Fibroblast of upper back skin (primary cell): ENCODE measurements around the gene UGT1A9.
"Not testable (repeated sequence)": the region's sequence is repeated elsewhere in the genome, so short reads cannot be mapped to it uniquely, and the experiment has no call there.

Experiments used
- DNase-seq: peaks from one replicate; pipeline ENCODE4 v3.0.0-alpha.2; 2013

Gene UGT1A9

DNA sequence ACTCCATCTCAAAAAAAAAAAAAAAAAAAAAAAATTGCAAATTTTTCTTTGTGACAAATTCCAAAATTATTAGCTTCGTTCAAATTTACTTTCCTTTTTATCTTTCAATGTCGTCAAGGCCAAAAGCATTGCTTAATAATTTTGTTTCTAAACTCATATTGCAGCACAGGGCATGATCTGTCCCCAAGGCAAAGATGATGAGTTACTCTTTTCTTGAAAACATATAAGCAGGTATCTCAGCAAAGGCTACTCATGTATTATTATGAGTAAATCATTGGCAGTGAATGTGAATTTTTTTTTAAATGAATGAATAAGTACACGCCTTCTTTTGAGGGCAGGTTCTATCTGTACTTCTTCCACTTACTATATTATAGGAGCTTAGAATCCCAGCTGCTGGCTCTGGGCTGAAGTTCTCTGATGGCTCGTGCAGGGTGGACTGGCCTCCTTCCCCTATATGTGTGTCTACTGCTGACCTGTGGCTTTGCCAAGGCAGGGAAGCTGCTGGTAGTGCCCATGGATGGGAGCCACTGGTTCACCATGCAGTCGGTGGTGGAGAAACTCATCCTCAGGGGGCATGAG lies 9.9 kb downstream of the UGT1A9 start, which contains the start of gene UGT1A7:
UGT1A7 (plus strand) TSS at position 381 of the 579 bp plus-strand sequence; CDS start at position 418, 37 bp downstream.
- DNase-seq, result no peak

DNA sequence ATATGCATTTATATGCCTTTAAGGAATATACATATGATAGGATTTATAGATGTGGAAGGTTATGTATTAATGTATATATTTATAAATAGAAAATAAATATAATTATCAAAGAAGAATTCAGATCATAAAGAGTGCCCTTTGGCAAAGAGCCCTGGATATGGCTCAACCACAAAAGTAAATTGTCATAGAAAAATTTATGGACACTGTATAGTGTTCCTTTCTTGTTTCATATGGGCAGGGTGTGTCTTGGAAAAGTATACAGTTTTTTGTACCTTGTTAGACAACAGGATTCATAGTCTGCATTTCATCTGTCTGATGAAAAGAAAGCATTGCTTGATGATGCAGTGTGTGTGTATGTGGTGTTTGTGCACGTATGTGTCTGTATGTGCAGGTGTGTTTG lies 12.9 kb downstream of the UGT1A9 start:
- DNase-seq, result no peak

DNA sequence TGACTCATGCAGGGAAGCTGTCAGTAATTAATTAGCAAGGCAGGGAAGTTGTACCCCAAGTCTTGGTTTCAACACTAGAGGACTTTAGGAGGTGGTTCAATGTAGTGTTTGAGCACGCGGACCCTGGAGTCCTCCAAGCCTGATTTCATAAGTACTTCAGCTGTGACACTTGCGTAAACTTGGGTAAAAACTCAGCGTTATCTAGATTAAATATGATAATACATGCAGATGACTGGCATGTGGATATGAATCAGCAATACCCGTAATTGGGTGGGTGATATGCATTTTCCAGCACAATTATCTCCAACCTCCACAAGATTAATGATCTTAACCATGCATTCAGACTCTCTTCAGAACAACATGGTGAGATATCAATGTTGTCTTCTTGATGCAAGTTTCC lies 15.2 kb downstream of the UGT1A9 start:
- DNase-seq, result no peak

DNA sequence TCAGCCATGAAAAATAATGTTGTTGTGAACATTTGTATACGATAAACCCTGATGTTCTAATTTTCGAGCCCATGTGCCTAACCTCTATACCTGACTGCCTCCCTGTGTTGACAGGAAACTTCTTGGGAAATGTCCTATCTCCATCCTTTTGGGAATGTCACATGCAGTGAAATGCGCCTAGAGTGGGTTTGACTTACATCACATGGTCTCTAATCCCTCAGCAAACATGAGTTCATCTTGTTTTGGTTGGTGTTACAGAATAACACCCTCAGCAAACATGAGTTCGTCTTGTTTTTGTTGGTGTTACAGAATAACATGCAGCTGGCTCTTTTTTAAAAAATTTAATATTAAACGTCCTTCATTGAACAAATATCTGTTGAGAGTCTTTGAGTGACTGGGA lies 16.6 kb downstream of the UGT1A9 start:
- no peak for DNase-seq

DNA sequence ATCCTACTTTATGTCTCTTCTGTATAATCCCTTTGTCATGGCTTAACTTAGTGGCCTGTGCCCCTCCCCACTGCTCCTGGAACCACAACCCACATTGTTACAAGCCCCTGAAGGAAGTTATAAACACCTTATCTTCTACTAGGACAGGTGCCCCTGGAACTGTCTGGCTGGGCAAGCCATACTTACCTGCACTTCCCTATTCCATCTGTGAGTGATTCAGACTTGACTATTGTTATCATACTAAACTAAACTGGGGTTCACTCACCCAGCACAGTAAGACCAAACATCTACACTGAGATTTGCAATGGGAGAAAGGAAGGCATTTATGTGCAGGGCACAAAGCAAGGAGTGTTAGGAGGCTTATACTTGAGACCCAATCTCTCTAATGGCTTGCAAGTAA lies 17.3 kb downstream of the UGT1A9 start:
- no peak for DNase-seq

DNA sequence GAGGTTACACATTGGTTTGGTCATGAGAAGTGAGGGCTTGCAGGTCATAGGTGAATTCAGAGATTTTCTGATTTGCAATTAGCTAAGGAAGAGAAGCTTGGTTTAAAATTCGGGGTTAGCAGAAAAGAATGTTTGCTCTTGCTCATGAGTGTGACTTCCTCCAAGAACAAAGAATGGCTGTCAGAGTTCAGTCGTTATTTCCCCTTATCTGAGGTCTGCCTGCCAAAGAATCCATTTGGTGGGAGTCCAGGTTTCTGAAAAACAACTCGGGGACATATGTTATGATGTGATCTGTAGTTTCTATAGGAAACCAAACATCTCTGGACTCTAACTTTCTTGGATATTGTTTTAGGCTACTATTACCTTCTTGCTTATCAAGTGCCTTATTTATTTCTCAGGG lies 17.8 kb downstream of the UGT1A9 start:
- no peak for DNase-seq

DNA sequence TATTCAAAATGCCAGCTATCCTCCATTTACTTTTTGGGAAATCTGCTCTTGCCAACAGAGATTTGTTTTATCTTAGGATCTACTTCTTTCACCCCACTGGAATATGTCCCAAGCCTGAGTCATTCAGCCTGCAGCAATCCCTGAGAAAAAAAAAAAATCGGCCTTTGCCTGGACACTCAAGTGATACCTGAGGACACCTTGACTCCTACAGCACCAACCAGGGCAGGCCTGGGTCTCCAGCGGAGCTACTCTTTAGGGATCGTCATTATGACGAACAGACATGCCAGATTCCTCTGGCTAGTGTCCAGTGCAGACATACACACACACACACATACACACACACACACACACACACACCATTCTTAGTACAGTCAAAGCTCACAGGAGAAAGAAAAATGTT lies 18.7 kb downstream of the UGT1A9 start:
- DNase-seq, result no peak

DNA sequence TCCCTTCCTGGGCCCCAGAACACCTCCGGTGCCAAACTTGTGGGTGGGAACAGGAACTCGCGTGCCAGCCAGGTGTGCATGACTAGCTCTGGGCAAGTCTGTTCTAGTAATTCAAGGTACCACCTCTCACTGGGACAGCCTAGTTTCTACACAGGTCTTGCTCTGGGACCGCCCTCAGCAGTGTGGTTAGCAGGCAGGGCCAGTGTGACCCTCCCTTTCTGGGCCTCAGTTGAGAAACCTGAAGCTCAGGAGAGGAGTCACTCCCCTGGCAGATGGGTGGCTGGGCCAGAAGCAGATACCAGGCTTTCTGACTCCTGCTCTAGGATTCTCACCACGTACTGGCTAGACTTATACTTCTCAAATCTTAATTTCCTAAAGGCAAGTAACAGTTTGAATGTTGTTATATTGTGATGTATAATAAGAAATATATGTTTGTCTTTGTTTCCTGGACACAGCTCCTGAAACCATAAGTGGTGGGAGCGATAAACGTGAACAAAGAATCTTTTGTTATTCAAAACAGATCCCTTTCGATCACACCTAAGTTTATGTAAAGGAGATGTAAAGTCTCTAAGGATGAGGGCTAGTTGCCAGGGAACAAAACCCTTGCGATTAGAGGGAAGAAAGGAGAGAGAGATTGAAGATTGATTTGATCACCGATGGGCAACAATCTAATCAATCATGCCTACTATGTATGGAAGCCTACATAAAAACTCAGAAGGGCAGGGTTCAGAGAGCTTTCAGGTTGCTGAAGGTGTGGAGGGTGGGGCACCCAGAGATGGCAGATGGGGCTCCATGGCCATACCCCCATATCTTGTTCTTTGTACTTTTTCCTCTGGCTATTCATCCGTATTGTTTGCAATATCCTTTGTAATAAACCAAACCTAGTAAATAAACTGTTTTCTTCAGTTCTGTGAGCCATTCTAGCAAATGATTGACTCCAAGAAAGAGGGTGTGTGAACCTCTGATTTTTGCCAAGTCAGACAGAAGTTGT lies 20.0 kb downstream of the UGT1A9 start:
- DNase-seq, result no peak

DNA sequence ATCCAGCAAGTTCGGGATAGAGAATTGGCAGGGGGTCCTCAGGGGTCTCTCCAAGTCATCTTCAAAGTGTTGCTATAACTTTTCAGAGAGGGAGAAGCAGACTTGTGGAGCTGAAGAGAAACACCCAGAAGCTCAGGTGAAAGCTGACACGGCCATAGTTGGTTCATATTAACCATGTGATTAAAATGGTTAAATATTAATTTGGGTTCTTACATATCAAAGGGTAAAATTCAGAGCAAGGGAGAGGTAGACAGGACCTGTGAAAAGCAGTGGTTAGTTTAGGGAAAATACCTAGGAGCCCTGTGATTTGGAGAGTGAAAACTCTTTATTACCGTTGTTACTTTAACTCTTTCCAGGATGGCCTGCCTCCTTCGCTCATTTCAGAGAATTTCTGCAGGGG lies 20.9 kb downstream of the UGT1A9 start, which contains the start of gene UGT1A6:
UGT1A6 (plus strand) TSS at position 243 of the 400 bp plus-strand sequence; CDS start at position 358, 115 bp downstream.
- DNase-seq, result no peak

DNA sequence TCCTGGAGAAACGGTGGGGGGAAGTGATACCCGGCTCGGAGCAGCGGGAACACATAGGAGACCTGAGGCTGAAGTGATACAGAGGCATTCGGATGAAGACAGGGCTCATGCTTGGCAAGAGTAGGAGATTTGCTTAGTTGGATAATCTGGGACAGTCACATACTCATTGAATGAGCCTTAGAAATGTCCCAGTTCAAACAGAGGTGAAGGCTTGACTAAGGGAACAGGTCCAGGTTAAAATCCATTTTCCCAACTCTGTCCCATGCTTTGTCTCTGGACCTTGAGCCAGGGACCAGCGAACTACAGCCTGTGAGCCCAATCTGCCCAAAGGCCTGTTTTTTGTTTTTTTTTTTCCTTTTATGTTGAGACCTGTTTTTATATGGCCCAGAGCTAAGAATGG lies 22.3 kb downstream of the UGT1A9 start:
- DNase-seq, result no peak

DNA sequence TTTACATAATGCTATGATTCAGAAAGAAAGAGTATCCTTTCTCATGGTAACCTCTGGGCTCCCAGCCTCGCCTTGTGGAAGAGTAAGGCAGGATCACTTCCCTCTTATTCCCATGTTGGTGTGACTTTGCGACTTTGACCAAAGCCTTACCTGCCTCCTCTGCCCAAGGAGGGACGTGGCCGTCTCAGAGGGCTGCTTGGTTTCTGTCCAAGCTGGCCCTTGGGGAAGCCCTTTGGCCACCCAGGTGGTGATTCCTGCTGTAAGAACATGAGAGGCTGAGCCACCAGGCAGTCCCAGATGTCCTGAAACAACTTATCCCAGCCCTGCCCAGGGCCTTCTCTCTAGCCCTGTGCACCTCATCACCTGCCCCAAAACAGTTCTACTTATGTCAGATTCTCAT lies 27.0 kb downstream of the UGT1A9 start:
- DNase-seq, result no peak

DNA sequence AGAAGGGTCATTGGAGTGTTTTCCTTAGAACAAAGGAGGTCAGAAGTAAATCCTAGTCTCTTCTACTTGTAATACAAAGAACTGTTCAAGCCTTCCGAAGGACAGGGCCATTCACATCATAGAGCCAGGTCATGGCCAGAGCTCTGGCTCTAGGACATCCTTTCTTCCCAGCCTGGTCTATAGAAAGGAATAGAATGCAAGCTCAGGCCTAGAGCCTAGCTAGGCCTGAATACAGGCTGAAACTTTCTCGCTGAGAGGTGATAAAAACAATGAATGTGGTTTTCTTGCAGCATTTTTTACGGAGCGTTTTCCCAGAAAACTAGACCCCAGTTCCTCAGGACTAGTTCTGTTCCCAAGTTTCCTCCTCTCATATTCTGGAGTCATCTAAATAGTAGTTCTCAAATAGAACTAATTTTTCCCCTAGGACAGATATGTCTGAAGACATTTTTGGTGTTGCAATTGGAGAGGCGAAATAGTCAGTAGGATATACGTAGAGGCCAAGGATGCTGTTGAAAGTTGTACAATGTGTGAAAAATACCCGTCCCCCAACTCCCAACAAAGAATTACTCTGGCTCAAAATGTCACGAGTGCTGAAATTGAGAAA lies 27.8 kb downstream of the UGT1A9 start:
- DNase-seq, result no peak

DNA sequence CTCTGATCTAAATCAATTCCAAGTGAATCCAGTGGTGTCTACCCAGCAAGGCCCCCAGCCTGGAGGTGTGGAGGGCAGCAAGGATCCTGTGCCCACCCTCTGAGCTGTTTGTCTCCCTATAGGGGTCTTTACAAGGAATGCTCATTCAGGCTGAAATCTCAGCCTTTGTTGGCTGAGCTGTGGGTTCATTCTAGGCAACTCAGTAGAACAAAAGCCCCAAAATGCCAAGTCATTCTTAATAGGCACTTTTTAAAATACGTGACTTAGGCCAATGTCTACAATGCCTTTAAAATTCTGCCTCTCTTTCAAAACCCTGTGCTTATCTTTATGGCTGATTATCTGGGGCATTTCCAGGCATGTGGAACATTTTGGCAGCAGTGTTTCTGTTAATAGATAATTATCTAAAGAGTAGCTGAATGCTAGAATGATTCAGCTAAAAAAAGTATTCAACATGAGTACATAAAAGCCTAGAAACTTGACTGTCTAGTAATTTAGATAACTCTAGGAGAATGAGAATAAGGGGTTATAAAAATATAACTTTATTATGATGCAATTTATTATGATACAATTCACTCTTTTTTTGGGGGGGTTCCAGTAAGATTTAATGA lies 28.4 kb downstream of the UGT1A9 start:
- DNase-seq, result peak; percentile 24

DNA sequence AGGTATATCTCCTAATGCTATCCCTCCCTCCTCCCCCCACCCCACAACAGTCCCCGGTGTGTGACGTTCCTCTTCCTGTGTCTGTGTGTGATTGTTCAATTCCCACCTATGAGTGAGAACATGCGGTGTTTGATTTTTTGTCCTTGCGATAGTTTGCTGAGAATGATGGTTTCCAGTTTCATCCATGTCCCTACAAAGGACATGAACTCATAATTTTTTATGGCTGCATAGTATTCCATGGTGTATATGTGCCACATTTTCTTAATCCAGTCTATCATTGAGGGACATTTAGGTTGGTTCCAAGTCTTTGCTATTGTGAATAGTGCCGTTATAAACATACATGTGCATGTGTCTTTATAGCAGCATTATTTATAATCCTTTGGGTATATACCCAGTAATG lies 29.1 kb downstream of the UGT1A9 start:
- DNase-seq, result not testable (repeated sequence)

DNA sequence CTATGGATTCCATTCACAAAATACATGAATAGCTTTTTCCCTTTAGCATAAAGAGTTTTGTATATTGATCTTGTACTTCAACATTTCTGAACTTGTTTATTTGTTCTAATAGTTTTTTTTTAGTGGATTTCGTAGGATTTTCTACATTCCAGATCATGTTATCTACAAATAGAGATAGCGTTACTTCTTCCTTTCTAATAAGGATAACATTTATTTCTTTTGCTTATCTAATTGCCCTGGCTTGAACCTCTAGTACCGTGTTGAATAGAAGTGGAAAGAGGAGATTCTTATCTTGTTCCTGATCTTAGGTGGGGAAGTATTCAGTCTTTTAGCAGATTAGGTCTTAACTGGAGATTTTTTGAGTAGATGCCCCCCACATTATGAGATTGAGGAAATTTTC lies 30.5 kb downstream of the UGT1A9 start:
- no peak for DNase-seq

DNA sequence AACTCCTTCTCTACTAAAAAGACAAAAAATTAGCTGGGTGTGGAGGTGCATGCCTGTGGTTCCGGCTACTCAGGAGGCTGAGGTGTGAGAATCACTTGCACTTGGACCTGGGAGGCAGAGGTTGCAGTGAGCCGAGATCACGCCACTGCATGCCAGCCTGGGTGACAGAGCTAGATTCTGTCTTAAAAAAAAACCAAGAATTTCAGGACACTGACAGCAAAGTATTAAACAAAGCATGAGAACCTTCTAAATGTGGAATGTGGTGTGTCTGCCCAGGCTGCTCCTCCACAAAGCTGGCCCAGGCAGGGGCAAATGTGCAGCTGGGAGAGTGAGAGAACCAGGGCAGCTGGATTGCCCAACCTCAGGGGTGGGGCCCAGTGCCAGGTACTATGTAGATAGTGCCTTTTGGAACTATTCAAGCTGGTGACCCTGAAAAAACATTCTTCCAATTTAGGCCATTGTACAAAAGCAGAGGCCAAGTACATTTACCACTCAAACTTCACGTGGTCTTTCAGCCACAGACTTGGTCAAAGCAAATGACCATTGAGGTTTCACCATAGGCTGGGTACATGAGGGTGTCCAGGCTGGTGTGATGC lies 34.3 kb downstream of the UGT1A9 start:
- DNase-seq, result no peak

DNA sequence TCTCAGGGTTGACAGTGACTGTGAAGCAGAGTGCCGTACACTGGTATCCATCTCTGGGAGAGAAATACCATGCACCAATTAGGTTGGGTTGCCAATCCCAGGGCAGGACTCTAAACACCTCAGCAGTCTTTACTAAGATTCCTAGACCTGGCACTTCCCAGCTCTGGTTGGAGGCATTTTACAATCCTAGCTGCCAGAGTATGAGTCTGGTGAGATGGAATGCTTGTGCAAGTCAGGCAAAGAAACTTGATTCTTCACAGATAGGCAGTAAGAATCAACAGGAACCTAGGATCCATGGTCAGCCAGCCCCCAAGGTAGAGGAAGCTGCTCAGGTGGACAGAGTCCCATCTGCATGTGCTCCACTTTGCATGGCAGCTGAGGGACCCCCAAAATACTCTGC lies 35.0 kb downstream of the UGT1A9 start:
- DNase-seq, result peak; percentile 12

DNA sequence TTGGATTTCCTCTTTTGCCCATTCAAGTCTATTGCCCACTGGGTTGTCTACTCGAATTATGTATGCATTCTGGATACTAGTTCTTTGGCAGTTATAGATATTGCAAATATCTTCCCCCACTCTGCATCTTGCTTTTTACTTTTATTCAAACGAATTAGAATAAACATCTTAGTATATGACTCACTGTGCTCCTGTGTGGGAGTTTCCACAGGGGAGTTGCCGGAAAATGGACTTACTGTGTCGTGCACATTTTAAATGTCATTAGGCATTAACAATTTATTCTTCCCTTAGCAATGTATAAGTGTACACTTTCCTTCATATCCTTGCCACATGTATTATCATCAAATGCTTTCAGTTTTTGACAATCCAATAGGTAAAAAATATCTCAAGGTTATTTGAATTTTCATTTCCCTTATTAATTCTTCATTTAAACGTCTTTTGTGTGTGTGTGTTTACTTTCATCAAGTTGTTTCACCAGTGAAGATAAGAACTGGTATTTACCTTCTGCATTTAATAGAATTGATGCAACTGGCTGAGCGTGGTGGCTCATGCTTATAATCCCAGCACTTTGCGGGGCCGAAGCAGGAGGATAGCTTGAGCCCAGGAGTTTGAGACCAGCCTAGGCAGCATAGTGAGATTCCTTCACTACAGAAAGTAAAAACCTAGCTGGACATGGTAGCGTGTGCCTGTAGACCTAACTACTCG lies 36.4 kb downstream of the UGT1A9 start:
- no peak for DNase-seq

DNA sequence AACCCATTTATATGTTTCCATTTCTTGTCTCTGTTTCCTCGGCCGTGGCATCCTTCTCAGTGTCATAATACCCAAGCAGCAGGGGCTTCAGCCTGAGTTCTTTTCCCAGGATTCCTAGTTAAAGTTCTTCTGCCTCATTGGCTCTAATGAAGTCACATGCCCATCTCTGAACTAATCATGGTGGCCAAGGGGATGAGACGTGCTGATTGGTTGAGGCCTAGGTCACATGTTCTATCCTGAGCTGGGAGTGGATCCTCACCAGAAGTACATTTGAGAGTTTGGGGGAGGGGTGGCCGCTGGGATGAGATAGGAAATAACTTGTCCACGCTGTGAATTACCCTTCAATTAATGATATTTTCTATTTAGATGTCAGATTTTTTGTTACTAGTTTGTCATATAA lies 37.2 kb downstream of the UGT1A9 start:
- no peak for DNase-seq

DNA sequence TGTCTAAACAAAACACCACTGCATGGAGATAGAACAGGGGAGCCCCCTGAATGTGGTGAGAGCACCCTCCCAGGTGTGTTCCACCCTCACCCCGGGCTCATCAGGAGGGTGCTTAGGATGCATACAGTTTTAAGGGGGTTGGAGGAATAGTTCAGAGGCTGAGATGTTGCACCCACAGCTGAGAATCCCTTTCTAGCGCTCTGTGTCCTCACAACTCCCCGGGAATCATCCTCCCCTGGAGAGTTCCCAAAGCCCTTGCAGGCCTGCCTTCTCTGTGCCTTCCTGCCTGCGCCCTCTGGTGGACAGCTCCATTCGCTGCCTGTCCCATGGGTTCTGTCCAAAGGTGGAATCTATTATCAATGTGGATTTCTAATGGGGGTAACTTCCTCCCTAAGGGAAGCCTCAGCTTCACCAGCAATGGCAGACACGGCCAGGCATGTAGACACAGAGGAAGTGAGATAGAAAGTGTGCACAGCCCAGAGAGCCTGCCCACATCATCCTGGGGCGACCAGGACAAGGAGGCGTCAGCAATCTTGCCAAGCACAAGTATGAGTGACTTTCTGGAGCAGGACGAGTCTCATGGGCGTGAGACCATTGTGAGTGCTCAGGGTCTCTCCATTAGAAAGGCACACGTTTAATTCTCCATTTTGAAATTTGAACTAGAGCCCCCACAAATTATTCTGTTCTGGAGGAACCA lies 39.8 kb downstream of the UGT1A9 start:
- peak; percentile 75 for DNase-seq

DNA sequence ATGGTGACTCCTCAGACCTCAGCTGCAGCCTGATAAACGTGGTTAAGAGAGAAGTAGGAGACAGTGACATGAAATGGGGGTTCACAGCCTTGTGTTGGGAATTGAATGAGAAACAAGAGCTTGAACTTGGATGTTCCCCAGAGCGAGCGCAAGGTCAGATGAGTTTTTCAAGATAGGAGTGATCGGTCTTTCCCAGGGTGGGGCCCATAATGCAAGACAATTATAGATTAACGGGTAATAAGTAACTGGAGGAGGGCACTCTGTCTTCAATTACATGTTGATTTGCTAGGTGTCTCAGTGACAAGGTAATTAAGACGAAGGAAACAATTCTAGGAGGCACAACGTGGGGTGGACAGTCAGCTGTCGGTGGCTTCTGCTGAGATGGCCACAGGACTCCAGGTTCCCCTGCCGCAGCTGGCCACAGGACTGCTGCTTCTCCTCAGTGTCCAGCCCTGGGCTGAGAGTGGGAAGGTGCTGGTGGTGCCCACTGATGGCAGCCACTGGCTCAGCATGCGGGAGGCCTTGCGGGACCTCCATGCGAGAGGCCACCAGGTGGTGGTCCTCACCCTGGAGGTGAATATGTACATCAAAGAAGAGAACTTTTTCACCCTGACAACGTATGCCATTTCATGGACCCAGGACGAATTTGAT lies 41.0 kb downstream of the UGT1A9 start, which contains the start of gene UGT1A5:
UGT1A5 (plus strand) TSS at position 297 of the 651 bp plus-strand sequence; CDS start at position 382, 85 bp downstream.
- no peak for DNase-seq
